Measurements from ENCODE around the gene ANGPTL2. TPM values are rescaled to one million over a fixed set of nuclear protein-coding genes. Genes with fewer than 3 reads are reported as not detected.
A peak's percentile ranks its signal among the peaks of the same experiment; 100 is the strongest.

Gene ANGPTL2
- total RNA-seq, 4 donors from 2014 or later, result 9.1 to 48.3 (median 12.1) TPM

DNA sequence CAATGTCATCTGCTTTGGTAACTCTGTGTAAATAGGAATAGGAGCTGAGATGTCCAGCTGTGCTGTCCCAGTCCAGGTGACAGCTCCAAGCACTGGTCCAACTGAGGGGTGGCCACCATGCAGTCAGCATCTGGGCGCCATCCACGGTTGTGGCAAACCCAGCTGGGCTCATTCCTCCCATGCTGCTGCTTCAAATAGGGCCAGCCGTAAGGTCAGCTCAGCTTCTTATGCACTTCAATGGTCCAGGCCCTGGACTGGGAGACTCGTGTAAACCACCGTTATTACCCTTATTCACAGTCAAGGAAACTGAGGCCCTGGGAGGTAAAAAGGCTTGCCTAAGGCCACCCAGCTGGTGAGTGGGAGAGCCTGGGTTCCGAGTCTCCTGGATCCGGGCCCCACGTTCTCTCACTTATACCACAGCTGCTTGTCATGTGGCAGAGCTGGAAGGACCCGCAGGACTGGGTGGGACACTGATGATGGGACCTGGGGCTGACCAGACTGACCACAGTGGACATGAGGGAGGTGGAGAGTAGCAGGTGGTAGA is 38.7 kb upstream of the ANGPTL2 start:
- Histone ChIP-seq H3K4me3 (no peak overlapping the region), H3K9me3 (no peaks in the 10 kb centered on the region), H3K27me3 (no peaks in the 10 kb centered on the region), H3K36me3 (no peaks in the 10 kb centered on the region), H3K27ac (peak overlapping the region in 1 of 4 donors; percentile 77), H3K4me1 (peaks cover 22 to 39% of the 10 kb centered on the region in 2 donors)
- in situ Hi-C loops (cut with MboI; ENCODE audit: low sequenced_read_pairs in 4 of 4), result no loop called here
- ATAC-seq (no peak), DNase-seq (no peak)
- intact Hi-C loops (cut with DNase I; ENCODE audit: low total_unique reads), result no loop called here
- TF ChIP-seq, protein P1, sequence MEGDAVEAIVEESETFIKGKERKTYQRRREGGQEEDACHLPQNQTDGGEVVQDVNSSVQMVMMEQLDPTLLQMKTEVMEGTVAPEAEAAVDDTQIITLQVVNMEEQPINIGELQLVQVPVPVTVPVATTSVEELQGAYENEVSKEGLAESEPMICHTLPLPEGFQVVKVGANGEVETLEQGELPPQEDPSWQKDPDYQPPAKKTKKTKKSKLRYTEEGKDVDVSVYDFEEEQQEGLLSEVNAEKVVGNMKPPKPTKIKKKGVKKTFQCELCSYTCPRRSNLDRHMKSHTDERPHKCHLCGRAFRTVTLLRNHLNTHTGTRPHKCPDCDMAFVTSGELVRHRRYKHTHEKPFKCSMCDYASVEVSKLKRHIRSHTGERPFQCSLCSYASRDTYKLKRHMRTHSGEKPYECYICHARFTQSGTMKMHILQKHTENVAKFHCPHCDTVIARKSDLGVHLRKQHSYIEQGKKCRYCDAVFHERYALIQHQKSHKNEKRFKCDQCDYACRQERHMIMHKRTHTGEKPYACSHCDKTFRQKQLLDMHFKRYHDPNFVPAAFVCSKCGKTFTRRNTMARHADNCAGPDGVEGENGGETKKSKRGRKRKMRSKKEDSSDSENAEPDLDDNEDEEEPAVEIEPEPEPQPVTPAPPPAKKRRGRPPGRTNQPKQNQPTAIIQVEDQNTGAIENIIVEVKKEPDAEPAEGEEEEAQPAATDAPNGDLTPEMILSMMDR (IDR thresholded peaks at IDR 0.05 in 4 of 5, conservative IDR thresholded peaks at IDR 0.05 in 1 of 5), result no peak
- no peak for TF ChIP-seq POLR2A (IDR thresholded peaks at IDR 0.05)

DNA sequence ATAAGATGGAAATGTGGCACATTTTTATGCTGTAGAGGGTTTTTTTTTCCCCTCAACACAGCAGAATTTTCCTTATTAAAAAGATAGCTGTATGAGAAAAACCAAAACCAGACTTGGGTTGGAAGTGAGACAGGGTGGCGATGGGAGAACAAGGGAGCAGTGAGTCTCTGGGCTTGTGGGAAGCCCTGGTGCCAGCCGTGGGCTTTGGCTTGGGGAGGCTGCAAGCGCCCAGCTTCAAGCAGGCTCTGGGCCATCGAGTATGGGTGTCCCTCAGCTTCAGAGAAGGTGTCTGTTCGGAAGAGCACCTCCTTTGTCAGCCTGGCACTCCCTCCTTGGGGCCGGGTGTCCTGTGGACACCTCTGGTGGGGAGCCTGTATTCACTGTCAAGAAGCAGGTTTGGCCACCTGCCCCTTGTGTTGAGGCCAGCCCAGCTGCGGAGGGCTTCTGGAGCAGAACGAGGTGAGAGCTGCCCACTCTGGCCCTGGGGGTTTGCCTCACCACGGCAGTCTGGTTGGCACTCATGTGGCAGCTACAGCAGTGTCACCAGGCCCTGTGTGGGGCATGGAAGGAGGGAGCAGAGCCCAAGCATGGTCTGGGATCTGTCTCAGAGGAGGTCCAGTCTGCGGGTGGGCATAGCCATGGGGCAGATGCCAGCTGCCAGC is 37.6 kb upstream of the ANGPTL2 start:
- Histone ChIP-seq H3K4me1 (peaks cover 26 to 42% of the 10 kb centered on the region in 2 donors), H3K36me3 (no peaks in the 10 kb centered on the region), H3K4me3 (no peak overlapping the region), H3K27me3 (no peaks in the 10 kb centered on the region), H3K27ac (peak overlapping the region; percentile 40 to 77 (median 54)), H3K9me3 (no peaks in the 10 kb centered on the region)
- TF ChIP-seq POLR2A (IDR thresholded peaks at IDR 0.05), result no peak
- TF ChIP-seq, protein P1 (IDR thresholded peaks at IDR 0.05 in 4 of 5, conservative IDR thresholded peaks at IDR 0.05 in 1 of 5), result no peak
- ATAC-seq, result peak in 1 of 2 donors; percentile 8
- in situ Hi-C loops (cut with MboI; ENCODE audit: low sequenced_read_pairs in 4 of 4), result no loop called here
- DNase-seq, result no peak
- intact Hi-C loops (cut with DNase I; ENCODE audit: low total_unique reads), result loop anchor here (2.0 to 5.0 kb wide), 2 partner anchors 27 to 178 kb away; no protein-coding TSS in a partner anchor

DNA sequence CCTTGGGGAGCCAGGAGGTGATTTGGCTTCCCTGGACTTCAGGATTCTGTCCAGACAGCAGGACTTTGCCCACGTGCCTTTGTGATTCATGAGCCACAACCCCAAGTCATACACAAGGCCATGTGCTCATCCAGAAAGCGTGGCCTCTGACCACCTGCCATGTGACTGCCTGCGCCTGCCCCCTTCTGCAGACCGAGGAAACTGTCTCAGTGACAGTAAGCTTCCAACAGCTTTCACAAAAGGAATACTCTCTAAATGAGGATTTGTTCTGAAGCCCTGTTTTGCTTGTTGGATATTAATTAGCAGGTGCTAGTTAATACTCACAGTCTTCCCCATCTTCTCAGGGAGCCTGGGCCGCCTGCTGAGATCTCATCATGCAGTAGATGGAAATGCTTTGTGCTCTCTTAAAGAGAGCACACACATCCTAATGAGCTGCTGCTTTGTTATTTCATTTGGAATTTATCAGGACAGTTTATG is 36.9 kb upstream of the ANGPTL2 start:
- Histone ChIP-seq H3K27ac (peak overlapping the region; percentile 62 to 77 (median 72)), H3K27me3 (no peaks in the 10 kb centered on the region), H3K4me3 (no peak overlapping the region), H3K9me3 (no peaks in the 10 kb centered on the region), H3K36me3 (no peaks in the 10 kb centered on the region), H3K4me1 (peaks cover 34 to 49% of the 10 kb centered on the region in 2 donors)
- peak; percentile 88 to 92 for DNase-seq
- in situ Hi-C loops (cut with MboI; ENCODE audit: low sequenced_read_pairs in 4 of 4) (no loop called here), intact Hi-C loops (cut with DNase I; ENCODE audit: low total_unique reads) (loop anchor here (2.0 to 5.0 kb wide), 2 partner anchors 27 to 177 kb away; no protein-coding TSS in a partner anchor)
- ATAC-seq, result peak; percentile 93 to 97
- TF ChIP-seq, protein P1 (IDR thresholded peaks at IDR 0.05 in 4 of 5, conservative IDR thresholded peaks at IDR 0.05 in 1 of 5), result peak; percentile 25 to 50 (median 47)
- TF ChIP-seq POLR2A (IDR thresholded peaks at IDR 0.05), result peak; percentile 20 to 63

DNA sequence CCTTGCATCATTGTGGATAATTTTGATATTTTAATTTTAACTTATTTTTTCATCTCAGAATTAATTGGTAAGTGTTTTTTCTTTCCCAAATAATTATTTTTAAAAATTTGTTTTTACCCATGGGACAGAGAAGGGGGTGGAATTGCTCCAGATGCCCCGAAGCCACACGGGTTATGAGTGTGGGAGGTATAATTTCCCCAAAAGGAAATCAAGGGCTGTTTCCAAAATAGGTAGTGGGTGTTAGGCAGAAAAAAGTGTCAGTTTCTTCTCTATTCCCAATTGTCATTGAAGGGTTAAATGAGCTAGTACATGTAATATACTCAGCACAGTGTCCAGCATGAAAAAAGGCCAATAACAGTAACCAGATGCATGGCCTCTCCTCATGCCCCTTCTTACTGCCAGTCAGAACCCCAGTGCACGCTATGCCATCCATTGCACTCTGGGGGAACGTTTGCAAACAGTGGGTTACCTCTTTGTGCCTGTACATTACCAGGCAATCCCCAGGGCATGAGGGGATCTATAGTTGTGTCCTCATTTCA is 36.4 kb upstream of the ANGPTL2 start:
- H3K4me1 ChIP-seq, result peaks cover 39 to 50% of the 10 kb centered on the region in 2 donors
- in situ Hi-C loops (cut with MboI; ENCODE audit: low sequenced_read_pairs in 4 of 4), result no loop called here
- no peak for DNase-seq
- TF ChIP-seq, protein P1 (IDR thresholded peaks at IDR 0.05 in 4 of 5, conservative IDR thresholded peaks at IDR 0.05 in 1 of 5), result no peak
- no peak for TF ChIP-seq POLR2A (IDR thresholded peaks at IDR 0.05)
- no peak overlapping the region for H3K4me3 ChIP-seq
- intact Hi-C loops (cut with DNase I; ENCODE audit: low total_unique reads), result loop anchor here (2.0 to 5.0 kb wide), 2 partner anchors 28 to 177 kb away; no protein-coding TSS in a partner anchor
- no peaks in the 10 kb centered on the region for H3K36me3 ChIP-seq
- no peak for ATAC-seq
- no peaks in the 10 kb centered on the region for H3K9me3 ChIP-seq
- H3K27me3 ChIP-seq, result no peaks in the 10 kb centered on the region
- peak overlapping the region; percentile 62 to 77 (median 72) for H3K27ac ChIP-seq

All from gastrocnemius medialis (tissue), 4 donors.